Suprapubic skin (tissue), 4 donors: Measurements from ENCODE around the gene SKI.

Experiments
- CTCF ChIP-seq, 2 donors: fragments of 200-600 bp in 1 of 2; fragments of 450-650 bp in 1 of 2; sonication (generic) in 1 of 2; IDR thresholded peaks; one replicate each; pipeline ENCODE4 v1.5.1; 2016 to 2019; ENCODE audit warnings: antibody characterized with exemption in 2 of 2, mild to moderate bottlenecking in 1 of 2, moderate library complexity in 1 of 2
- EP300 ChIP-seq: sonication (generic); formaldehyde crosslinking; IDR thresholded peaks from one replicate; pipeline ENCODE4 v1.6.1; 2017; ENCODE audit warnings: antibody characterized with exemption
- POLR2A ChIP-seq, 2 donors: fragments of 450-650 bp; IDR thresholded peaks; one replicate each; pipeline ENCODE4 v1.6.1; 2017; ENCODE audit warnings: antibody characterized with exemption in 2 of 2, mild to moderate bottlenecking in 2 of 2, moderate library complexity in 2 of 2
- POLR2AphosphoS5 ChIP-seq, 3 donors: sonication (generic); formaldehyde crosslinking; IDR thresholded peaks; one replicate each; pipeline ENCODE4 v1.6.1; 2017; ENCODE audit warnings: antibody characterized with exemption in 3 of 3

GRCh38 chr1:2347409-2347785, 119.3 kb downstream of the SKI start:
- no peak for TF ChIP-seq CTCF (IDR thresholded peaks at IDR 0.05)
- TF ChIP-seq POLR2A (IDR thresholded peaks at IDR 0.05), result no peak
- no peak for TF ChIP-seq POLR2AphosphoS5 (IDR thresholded peaks at IDR 0.05)
- TF ChIP-seq EP300, result no peak
